ENCODE measurements around the gene LRRC74A.
"Not testable (repeated sequence)": the region's sequence is repeated elsewhere in the genome, so short reads cannot be mapped to it uniquely, and the experiment has no call there.

LRRC74A gene

DNA sequence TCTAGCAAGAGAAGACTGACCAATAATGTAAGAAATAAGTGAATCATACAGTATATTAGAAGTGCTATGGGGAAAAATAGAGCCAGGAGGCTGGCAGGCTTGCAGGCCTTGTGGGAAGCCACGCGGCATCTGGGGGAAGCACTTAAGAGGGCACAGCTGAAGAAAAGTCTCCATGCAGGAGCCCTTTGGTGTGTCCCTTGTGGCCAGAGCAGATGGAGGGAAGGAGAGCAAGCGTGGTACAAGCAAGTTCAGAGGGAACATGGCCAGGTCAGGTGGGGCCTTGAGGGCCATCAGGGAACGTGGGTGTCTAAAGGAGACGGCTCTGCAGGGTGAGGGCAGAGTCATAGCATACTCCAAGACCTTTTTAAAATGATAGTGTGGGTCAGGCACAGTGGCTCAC lies 51.7 kb downstream of the LRRC74A start:
- Histone ChIP-seq H3K9me3 (ENCODE audit: control insufficient read depth, insufficient read depth, low read length) (no peaks in the 10 kb centered on the region), H3K9ac (ENCODE audit: low read depth, low read length) (no peak overlapping the region), H3K36me3 (ENCODE audit: insufficient read depth, low read length) (no peaks in the 10 kb centered on the region), H3K4me1 (ENCODE audit: insufficient read depth, low read length) (no peaks in the 10 kb centered on the region)

DNA sequence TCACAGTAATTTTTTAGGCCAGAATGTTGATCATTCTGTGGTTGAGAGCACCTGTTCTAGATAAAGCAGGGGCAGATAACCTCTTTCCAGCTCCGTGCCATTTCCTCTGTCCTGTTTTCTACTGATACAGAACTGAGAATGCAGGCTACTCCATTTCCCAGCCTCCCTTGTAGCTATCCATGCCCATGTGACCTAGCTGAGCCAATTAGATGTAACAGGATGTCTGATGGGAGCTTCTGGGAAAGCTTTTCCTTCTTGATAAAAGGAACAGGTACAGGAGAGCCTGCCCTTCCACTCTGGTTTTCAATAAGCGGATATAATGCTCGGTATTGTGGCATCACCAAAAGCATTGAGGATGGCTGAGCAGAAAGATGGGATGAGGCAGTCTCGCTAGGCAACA lies 54.2 kb downstream of the LRRC74A start:
- Histone ChIP-seq H3K9me3 (ENCODE audit: control insufficient read depth, insufficient read depth, low read length) (no peaks in the 10 kb centered on the region), H3K4me1 (ENCODE audit: insufficient read depth, low read length) (peaks cover 10% of the 10 kb centered on the region), H3K9ac (ENCODE audit: low read depth, low read length) (no peak overlapping the region), H3K36me3 (ENCODE audit: insufficient read depth, low read length) (no peaks in the 10 kb centered on the region)

DNA sequence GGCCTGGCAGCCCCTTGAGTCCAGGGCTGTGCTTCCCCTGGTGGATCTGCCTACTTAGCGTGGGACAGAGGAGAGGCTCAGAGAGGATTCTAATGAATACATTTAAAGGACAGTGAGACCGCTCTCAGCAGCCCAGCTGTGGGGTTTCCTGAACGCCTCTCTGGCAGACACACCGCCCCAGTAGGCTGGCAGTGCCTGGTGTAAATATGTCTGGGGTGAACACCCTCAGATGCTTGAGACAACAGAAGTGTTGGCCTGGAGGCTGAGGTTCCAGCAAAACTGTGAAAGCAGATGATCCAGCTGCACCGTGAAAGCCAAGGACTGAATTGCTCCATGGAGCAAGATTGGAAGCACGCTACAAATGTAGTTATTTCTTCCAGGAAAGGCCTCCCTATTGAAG lies 55.1 kb downstream of the LRRC74A start:
- no peaks in the 10 kb centered on the region for H3K9me3 ChIP-seq (ENCODE audit: control insufficient read depth, insufficient read depth, low read length)
- no peaks in the 10 kb centered on the region for H3K36me3 ChIP-seq (ENCODE audit: insufficient read depth, low read length)
- no peak overlapping the region for H3K9ac ChIP-seq (ENCODE audit: low read depth, low read length)
- peaks cover 14% of the 10 kb centered on the region for H3K4me1 ChIP-seq (ENCODE audit: insufficient read depth, low read length)

DNA sequence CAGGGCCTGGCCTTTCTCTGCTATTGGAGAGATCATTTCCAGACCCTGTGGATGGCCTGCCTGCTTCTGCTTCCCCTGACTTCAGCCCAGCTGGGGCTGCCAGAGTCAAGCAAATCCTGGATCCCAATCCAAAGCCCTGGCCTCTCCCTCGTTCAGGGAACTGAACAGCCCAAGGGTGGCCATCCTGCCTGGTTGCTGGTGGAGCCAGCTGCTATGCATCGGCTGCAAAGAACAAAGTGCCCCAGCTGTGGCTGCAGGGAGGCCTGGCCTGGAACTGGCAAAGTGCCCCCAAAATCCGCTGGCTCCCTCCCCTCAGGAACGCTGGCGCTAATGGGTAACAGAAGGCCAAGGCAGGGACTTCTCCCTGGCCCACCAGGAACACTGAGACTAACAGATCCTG lies 56.4 kb downstream of the LRRC74A start:
- peaks cover 14% of the 10 kb centered on the region for H3K4me1 ChIP-seq (ENCODE audit: insufficient read depth, low read length)
- no peaks in the 10 kb centered on the region for H3K36me3 ChIP-seq (ENCODE audit: insufficient read depth, low read length)
- no peak overlapping the region for H3K9ac ChIP-seq (ENCODE audit: low read depth, low read length)
- H3K9me3 ChIP-seq (ENCODE audit: control insufficient read depth, insufficient read depth, low read length): no peaks in the 10 kb centered on the region

DNA sequence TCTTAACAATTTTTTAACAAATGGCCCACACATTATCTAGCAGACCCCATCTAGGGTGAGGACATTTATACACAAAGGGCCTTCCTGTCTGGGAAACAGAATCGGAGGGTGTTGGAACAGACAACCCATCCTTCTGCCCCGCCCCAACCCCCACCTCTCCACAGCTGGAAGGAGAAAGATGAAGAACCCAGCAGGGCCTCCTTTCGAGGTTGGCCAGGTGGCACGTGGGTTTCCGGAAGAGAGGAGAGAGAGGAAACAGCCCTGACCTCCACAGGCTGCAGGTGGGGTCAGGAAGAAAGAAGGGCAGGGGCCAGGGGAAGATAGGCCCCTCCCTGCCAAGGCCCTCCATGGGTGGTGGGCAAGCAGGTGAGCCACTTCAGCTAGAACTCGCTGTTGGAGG lies 57.2 kb downstream of the LRRC74A start:
- H3K9me3 ChIP-seq (ENCODE audit: control insufficient read depth, insufficient read depth, low read length): no peaks in the 10 kb centered on the region
- H3K4me1 ChIP-seq (ENCODE audit: insufficient read depth, low read length): peaks cover 14% of the 10 kb centered on the region
- H3K36me3 ChIP-seq (ENCODE audit: insufficient read depth, low read length): no peaks in the 10 kb centered on the region
- no peak overlapping the region for H3K9ac ChIP-seq (ENCODE audit: low read depth, low read length)

DNA sequence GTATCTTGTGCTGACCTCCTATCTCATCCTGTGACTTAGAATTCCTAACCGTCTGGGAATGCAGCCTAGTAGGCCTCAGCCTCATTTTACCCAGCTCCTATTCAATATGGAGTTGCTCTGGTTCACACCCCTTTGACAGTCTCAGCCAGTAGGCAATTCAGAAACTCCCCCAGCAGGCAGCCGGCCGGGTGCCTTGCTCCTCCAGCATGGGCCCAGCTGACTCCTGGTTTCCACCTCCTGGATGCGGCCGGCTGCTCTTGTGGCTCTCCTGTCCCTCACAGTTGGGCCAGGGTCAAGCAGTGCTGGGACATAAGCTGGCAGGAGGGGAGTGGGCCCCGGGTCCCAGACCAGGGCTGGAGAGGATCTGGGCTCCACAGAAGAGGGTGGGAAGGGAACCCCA lies 58.2 kb downstream of the LRRC74A start:
- Histone ChIP-seq H3K4me1 (ENCODE audit: insufficient read depth, low read length) (peaks cover 14% of the 10 kb centered on the region), H3K36me3 (ENCODE audit: insufficient read depth, low read length) (no peaks in the 10 kb centered on the region), H3K9me3 (ENCODE audit: control insufficient read depth, insufficient read depth, low read length) (no peaks in the 10 kb centered on the region), H3K9ac (ENCODE audit: low read depth, low read length) (no peak overlapping the region)

DNA sequence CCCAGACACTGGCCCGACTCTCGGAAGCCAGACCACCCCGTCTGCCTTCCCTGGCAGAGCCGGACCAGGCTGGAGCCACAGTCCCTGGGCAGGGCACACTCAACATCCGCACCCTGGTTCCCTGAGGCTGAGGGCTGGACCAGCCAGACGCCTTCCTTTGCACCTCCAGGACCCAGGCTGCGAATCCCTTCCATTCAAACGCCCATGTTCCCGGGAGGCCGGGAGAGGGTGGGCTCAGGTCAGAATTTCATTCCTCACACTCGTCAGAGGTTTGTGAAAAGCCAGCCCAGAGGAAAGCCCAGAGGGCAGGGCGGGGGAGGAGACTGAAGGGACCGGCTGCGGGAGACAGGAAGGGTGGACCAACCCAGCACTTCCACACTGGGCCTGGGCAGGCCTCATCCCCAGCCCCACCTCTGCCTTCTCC lies 58.7 kb downstream of the LRRC74A start:
- H3K9ac ChIP-seq (ENCODE audit: low read depth, low read length): no peak overlapping the region
- H3K36me3 ChIP-seq (ENCODE audit: insufficient read depth, low read length): no peaks in the 10 kb centered on the region
- H3K9me3 ChIP-seq (ENCODE audit: control insufficient read depth, insufficient read depth, low read length): no peaks in the 10 kb centered on the region
- H3K4me1 ChIP-seq (ENCODE audit: insufficient read depth, low read length): peaks cover 14% of the 10 kb centered on the region

DNA sequence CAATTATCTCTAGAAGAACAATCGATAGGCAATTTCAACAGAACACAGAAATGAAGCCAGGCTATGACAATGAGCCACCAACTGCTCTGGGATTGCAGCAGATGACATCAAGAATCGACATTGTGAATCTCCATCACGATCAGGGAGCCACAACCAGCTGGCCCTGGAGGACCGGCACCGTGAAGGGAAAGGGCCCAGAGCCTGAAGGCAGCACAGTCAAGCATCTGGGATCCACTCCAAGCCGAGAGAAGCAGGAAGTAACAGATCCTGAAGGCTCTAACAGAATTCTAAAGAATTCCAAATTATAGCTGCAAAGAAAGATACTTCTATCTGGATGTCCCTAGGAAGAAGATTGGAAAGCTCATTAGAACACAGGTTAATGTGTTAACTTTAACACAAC lies 61.0 kb downstream of the LRRC74A start:
- H3K36me3 ChIP-seq (ENCODE audit: insufficient read depth, low read length): no peaks in the 10 kb centered on the region
- H3K9me3 ChIP-seq (ENCODE audit: control insufficient read depth, insufficient read depth, low read length): no peaks in the 10 kb centered on the region
- H3K4me1 ChIP-seq (ENCODE audit: insufficient read depth, low read length): peaks cover 14% of the 10 kb centered on the region
- H3K9ac ChIP-seq (ENCODE audit: low read depth, low read length): no peak overlapping the region

DNA sequence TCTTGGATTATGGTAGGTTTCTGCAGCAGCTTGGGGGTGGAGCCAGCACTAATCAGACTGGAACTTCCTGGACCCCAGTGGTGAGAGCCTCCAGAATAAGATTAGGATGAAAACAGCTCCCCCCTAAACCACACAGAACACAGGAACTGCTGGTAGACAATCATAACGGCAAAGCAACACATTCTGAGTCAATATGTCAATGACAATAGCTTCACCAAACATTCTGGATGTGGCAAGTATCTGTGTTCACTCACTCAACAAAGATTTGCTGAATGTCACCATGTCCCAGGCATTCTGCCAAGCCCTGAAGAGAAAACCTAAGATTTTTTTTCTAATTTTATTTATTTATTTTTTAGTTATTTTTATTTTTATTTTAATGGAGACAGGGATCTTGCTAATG lies 65.2 kb downstream of the LRRC74A start:
- H3K9ac ChIP-seq (ENCODE audit: low read depth, low read length): no peak overlapping the region
- H3K4me1 ChIP-seq (ENCODE audit: insufficient read depth, low read length): no peaks in the 10 kb centered on the region
- H3K36me3 ChIP-seq (ENCODE audit: insufficient read depth, low read length): no peaks in the 10 kb centered on the region
- H3K9me3 ChIP-seq (ENCODE audit: control insufficient read depth, insufficient read depth, low read length): no peaks in the 10 kb centered on the region; the same call in 1 of the 2 replicates

DNA sequence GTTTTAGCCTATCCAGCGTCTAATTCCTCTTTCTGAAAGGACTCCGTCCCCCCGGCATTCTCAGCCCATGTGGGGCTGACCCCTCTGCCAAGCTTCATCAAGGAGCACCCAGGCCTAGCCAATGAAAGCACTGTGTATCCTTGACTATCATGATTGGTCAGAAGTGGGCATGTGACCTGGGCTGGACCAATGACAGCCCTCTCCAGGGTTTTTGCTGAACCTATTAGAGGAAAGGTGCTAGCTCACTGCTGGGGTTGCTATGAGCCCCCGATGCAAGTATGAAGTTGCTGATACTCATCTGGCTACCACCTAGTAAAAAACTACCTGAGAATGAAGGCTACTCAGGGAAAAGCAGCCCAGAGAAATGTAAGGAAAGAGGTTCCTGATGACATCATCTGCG lies 68.1 kb downstream of the LRRC74A start:
- no peak overlapping the region for H3K9ac ChIP-seq (ENCODE audit: low read depth, low read length)
- H3K36me3 ChIP-seq (ENCODE audit: insufficient read depth, low read length): no peaks in the 10 kb centered on the region
- H3K9me3 ChIP-seq (ENCODE audit: control insufficient read depth, insufficient read depth, low read length): peaks cover 4% of the 10 kb centered on the region; the same call in 1 of the 2 replicates
- H3K4me1 ChIP-seq (ENCODE audit: insufficient read depth, low read length): no peaks in the 10 kb centered on the region

DNA sequence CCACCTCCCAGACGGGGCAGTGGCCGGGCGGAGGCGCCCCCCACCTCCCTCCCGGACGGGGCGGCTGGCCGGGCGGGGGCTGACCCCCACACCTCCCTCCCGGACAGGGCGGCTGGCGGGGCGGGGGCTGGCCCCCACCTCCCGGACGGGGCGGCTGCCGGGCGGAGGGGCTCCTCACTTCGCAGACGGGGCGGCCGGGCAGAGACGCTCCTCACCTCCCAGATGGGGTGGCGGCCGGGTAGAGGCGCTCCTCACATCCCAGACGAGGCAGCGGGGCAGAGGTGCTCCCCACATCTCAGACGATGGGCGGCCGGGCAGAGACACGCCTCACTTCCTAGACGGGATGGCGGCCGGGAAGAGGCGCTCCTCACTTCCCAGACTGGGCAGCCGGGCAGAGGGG lies 71.8 kb downstream of the LRRC74A start:
- not testable (repeated sequence) for H3K9me3 ChIP-seq (ENCODE audit: control insufficient read depth, insufficient read depth, low read length); H3K36me3 ChIP-seq (ENCODE audit: insufficient read depth, low read length); H3K9ac ChIP-seq (ENCODE audit: low read depth, low read length); H3K4me1 ChIP-seq (ENCODE audit: insufficient read depth, low read length)

DNA sequence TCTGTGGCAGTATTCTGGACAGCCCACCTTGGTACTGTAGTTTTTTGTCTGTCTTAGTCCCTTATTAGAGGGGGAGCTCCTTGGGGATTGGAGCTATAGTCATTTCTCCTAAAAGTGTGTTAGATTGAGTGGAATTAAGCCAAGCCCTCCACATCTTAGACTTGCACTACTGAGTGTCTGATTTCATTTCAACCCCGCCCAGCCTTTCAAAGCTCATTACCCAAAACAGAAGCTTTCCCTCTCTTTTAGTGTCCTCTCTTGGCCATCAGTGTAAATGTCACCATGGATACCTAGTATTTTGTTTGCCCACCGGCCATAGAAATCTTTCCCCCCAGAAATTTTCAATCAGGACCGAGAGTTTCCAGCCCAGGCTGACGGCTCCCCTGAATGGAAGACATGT lies 74.5 kb downstream of the LRRC74A start:
- peaks cover 7% of the 10 kb centered on the region for H3K9me3 ChIP-seq (ENCODE audit: control insufficient read depth, insufficient read depth, low read length)
- no peaks in the 10 kb centered on the region for H3K36me3 ChIP-seq (ENCODE audit: insufficient read depth, low read length)
- no peak overlapping the region for H3K9ac ChIP-seq (ENCODE audit: low read depth, low read length)
- peaks cover 17% of the 10 kb centered on the region; the same call in 1 of the 2 replicates for H3K4me1 ChIP-seq (ENCODE audit: insufficient read depth, low read length)

DNA sequence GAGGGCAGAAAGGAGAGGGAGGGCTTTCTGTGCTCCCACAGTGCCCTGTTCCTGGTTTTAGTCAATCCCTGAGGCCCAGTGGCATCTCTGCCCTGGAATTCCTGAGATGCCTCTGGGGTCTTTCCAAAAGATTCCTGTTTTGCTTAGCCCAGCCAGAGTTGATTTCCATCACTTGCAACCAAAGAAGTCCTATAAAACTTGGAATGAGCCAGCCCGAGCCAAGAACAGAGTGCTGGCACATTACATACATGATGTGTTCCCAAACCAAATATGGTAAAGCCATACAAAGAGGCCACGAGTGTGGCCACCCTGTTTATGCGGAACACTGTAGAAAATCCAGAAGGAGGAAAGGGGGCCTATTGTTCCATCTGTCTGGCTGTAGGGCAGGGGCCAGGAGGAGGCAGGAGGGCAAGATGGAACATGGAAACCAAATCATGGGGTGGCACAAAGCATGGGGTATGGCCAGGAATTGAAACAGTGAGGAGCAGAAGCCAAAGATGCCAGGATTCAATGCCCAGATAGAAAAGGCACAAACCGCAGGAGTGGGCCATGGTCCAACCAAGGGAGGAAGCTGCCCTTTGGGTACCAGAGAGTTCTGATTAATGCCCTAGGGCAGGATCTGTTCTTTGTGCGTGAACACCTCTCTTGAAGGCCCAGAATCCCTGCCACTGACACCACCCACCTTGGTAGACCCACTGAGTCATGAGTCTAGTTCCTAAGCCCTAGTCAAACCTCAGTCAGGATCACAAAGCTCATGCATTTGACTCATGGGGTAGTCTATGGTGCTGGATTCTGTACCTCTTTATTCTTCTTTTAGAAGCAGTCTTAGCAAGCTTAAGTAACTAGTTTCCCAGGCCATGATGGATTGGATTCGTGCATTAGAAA lies 75.2 kb downstream of the LRRC74A start:
- peaks cover 7% of the 10 kb centered on the region for H3K9me3 ChIP-seq (ENCODE audit: control insufficient read depth, insufficient read depth, low read length)

DNA sequence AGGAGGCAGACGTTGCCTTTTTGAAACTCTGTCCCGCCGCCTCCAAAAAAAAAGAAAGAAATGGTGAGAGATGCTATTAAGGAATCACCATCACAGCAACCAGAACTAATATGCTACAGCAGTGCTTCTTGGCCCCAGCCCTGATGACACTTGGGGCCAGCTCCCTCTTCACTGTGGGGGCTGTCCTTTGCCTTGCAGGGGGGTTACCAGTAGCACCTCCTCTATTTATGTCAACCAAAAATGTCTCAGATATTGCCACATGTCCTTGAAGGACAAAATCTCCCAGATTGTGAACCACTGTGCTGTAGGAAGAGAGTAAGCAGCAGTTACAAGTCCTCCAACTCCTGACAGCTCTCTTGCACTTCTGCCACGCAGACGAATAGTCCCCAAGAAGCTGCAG lies 76.4 kb downstream of the LRRC74A start:
- H3K4me1 ChIP-seq (ENCODE audit: insufficient read depth, low read length): peaks cover 17% of the 10 kb centered on the region; the same call in 1 of the 2 replicates
- H3K9me3 ChIP-seq (ENCODE audit: control insufficient read depth, insufficient read depth, low read length): peaks cover 7% of the 10 kb centered on the region
- no peaks in the 10 kb centered on the region for H3K36me3 ChIP-seq (ENCODE audit: insufficient read depth, low read length)
- no peak overlapping the region for H3K9ac ChIP-seq (ENCODE audit: low read depth, low read length)

More for the DNA sequence above, 75.2 kb downstream of the LRRC74A start:
- Histone ChIP-seq H3K36me3 (ENCODE audit: insufficient read depth, low read length) (no peaks in the 10 kb centered on the region), H3K4me1 (ENCODE audit: insufficient read depth, low read length) (peaks cover 17% of the 10 kb centered on the region; the same call in 1 of the 2 replicates), H3K9ac (ENCODE audit: low read depth, low read length) (no peak overlapping the region)

DNA sequence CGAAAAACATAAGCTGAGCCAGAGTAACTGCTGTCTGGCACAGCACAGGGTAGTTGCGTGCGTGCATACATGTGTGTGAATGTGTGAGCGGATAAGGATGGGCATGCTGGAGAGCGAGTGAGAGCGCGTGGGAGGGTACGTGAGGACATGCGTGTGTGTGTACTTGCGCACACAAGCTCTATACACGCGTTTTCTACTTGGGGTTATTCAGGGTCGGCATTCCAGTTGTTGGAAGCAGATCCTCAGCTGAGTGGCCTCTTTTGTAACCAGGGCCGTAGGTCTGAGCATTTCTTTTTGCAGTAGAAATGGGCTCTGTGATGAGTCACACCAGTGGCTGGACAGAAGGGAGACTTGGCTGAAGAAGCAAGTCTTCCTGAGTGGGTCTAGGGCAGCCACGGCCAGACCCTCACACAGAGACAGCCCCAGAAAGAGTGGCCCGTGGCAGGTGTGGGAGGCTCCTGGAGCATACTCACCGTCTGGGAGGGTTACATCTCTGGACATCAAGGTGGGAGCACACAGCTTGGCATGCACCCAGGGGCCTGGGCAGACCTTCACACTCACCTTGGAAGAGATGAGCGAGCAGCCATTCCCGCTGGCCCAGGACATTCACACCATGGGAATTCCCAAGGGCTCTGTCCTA lies 78.0 kb downstream of the LRRC74A start:
- Histone ChIP-seq H3K36me3 (ENCODE audit: insufficient read depth, low read length) (no peaks in the 10 kb centered on the region), H3K4me1 (ENCODE audit: insufficient read depth, low read length) (peaks cover 17% of the 10 kb centered on the region; the same call in 1 of the 2 replicates), H3K9ac (ENCODE audit: low read depth, low read length) (no peak overlapping the region), H3K9me3 (ENCODE audit: control insufficient read depth, insufficient read depth, low read length) (peaks cover 4% of the 10 kb centered on the region)
